Activated naive CD8-positive, alpha-beta T cell treated with anti-CD3 and anti-CD28 coated beads for 36 hours (primary cell): ENCODE data around the gene FAM110D. TPM values are rescaled to one million over a fixed set of nuclear protein-coding genes. Genes with fewer than 3 reads are reported as not detected.

Experiments
- DNase-seq: peaks from one replicate; pipeline ENCODE4 v3.0.0; 2021
- H3K27ac Mint-ChIP-seq: one replicate; pipeline ENCODE4 v1.8.0; 2022; ENCODE audit warnings: mild to moderate bottlenecking, moderate library complexity, mixed read lengths
- H3K27me3 Mint-ChIP-seq: one replicate; pipeline ENCODE4 v1.8.0; 2022; ENCODE audit warnings: mild to moderate bottlenecking, mixed read lengths
- H3K36me3 Mint-ChIP-seq: one replicate; pipeline ENCODE4 v1.8.0; 2021; ENCODE audit warnings: mild to moderate bottlenecking, mixed read lengths
- H3K4me1 Mint-ChIP-seq: one replicate; pipeline ENCODE4 v1.8.0; 2021; ENCODE audit warnings: mixed read lengths
- H3K4me3 Mint-ChIP-seq: one replicate; pipeline ENCODE4 v1.8.0; 2022; ENCODE audit warnings: mild to moderate bottlenecking, moderate library complexity, mixed read lengths
- H3K9me3 Mint-ChIP-seq: one replicate; pipeline ENCODE4 v1.8.0; 2022; ENCODE audit warnings: mixed read lengths
- total RNA-seq, 2 experiments: library from RNA; stranded (reverse); gene quantifications; one replicate each; pipeline ENCODE4 v1.2.3, GENCODE V29; 2021

FAM110D gene
- total RNA-seq, 2 experiments from 2014 or later = not detected

DNA sequence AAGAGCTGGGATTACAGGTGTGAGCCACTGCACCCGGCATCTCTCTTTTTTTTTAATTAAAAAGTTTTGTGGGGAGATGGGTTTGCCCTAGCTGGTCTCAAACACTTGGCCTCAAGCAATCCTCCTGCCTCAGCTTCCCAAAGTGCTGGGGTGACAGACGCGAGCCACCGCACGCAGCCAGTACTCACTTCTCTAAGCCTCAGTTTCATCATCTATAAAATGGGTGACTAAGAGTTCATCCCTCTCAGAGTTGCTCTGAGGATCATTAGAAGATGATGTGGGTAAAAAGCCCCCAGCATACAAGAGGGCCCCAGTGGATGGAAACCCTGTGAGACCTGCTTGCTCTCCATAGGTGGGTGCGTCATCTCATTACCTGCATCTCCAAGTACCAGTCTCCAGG is 29.0 kb downstream of the FAM110D start:
- H3K27me3 Mint-ChIP-seq = no peaks in the 10 kb centered on the region
- DNase-seq = no peak
- no peaks in the 10 kb centered on the region for H3K9me3 Mint-ChIP-seq
- no peaks in the 10 kb centered on the region for H3K36me3 Mint-ChIP-seq
- no peak overlapping the region for H3K27ac Mint-ChIP-seq
- H3K4me3 Mint-ChIP-seq = no peak overlapping the region
- peaks cover 12% of the 10 kb centered on the region for H3K4me1 Mint-ChIP-seq

DNA sequence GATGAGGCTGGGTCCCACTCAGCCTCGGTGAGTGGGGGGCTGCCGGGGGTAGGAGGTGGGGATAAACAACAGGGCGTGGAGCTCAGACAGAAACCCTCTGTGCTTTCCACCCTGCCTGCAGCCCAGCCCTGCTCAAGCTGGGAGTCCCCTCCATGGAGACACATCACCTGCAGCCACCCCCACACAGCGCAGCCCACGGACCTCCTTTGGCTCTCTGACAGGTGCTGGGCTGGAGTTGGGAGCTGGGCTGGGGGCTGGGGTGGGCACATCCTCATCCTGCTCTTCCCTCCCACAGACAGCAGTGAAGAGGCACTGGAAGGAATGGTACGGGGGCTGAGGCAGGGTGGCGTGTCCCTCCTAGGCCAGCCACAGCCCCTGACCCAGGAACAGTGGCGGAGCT is 29.6 kb downstream of the FAM110D start:
- peaks cover 12% of the 10 kb centered on the region for H3K4me1 Mint-ChIP-seq
- H3K9me3 Mint-ChIP-seq = no peaks in the 10 kb centered on the region
- no peak for DNase-seq
- H3K27me3 Mint-ChIP-seq = no peaks in the 10 kb centered on the region
- H3K27ac Mint-ChIP-seq = no peak overlapping the region
- H3K4me3 Mint-ChIP-seq = no peak overlapping the region
- no peaks in the 10 kb centered on the region for H3K36me3 Mint-ChIP-seq

DNA sequence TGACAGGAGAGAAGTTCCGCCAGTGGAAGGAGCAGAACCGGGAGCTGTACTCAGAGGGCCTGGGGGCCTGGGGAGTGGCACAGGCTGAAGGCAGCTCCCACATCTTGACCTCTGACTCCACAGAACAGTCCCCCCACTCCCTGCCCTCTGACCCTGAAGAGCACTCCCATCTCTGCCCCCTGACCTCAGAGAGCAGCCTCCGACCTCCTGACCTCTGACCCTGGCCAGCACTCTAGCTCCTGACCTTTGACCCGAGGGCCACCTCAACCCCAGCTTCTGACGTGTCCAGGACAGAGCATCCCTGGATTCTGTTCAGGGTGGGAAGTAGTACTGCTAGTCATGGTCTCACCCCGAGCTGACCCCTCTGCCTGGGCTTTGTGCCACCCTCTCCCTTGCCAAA is 30.5 kb downstream of the FAM110D start:
- Mint-ChIP-seq H3K4me3 (no peak overlapping the region), H3K27me3 (no peaks in the 10 kb centered on the region), H3K4me1 (peaks cover 12% of the 10 kb centered on the region), H3K27ac (no peak overlapping the region), H3K36me3 (no peaks in the 10 kb centered on the region), H3K9me3 (no peaks in the 10 kb centered on the region)
- no peak for DNase-seq

DNA sequence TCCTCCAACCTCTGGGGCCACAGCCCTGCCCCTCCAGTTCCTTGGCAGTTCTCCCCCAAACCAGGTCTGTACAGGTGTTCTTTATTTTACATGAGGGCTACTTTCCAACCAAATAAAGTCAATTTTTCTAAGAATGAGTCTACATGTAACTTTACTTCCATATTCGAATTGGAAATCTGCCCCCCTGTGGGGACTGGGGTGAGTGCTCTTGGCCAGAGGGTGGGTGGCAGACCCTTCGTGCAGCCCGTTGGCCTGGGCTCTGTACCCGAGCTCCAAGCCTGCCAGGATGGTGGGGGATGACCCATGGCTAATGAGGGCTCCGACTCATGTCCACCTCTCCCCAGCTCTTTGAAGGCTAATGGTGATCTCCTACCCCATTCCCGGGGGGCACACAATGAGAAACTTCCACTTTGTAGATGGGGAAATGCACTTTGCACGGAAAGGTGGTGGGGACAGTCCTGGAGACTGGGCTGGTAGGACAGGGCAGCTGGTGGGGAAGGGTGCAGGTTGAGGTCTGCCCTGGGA is 30.9 kb downstream of the FAM110D start:
- no peaks in the 10 kb centered on the region for H3K36me3 Mint-ChIP-seq
- H3K27ac Mint-ChIP-seq = no peak overlapping the region
- H3K27me3 Mint-ChIP-seq = no peaks in the 10 kb centered on the region
- peaks cover 12% of the 10 kb centered on the region for H3K4me1 Mint-ChIP-seq
- H3K4me3 Mint-ChIP-seq = no peak overlapping the region
- no peaks in the 10 kb centered on the region for H3K9me3 Mint-ChIP-seq
- DNase-seq = no peak

DNA sequence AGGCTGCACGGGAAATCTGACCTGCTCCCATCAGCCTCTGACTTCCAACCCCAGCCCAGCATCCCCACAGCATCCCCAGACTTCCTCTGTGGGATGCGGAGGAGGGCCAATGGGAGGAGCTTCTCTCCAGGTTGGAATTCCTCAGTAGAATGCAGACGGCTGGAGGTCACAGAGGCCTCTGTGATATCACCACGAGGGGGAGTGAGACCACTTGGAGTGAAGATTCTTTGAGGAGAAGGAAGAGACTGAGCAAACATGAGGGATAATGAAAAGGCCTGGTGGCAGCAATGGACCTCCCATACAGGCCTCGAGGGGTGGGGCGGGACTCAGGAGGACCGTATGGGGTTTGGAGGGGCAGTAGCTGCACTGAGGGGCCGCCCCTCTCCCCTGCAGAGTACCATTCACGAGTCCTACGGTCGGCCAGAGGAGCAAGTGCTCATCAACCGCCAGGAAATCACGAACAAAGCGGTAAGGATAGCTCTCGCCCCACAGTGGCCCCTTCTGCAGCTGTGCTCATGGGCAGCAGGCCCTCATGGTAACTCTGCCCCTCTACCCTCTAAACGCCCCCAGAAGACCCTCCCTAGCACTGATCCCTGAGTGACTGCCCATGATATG is 31.6 kb downstream of the FAM110D start, which contains the start of gene CATSPER4:
TSS of gene CATSPER4 (plus strand) at position 230 of the 615 bp plus-strand sequence. CDS start at position 256, 26 bp downstream.
- DNase-seq = no peak
- peaks cover 12% of the 10 kb centered on the region for H3K4me1 Mint-ChIP-seq
- no peaks in the 10 kb centered on the region for H3K9me3 Mint-ChIP-seq
- H3K27me3 Mint-ChIP-seq = no peaks in the 10 kb centered on the region
- H3K27ac Mint-ChIP-seq = peak within 1 kb of the TSS; percentile 2
- H3K36me3 Mint-ChIP-seq = no peaks in the 10 kb centered on the region
- H3K4me3 Mint-ChIP-seq = no peak within 1 kb of the TSS

DNA sequence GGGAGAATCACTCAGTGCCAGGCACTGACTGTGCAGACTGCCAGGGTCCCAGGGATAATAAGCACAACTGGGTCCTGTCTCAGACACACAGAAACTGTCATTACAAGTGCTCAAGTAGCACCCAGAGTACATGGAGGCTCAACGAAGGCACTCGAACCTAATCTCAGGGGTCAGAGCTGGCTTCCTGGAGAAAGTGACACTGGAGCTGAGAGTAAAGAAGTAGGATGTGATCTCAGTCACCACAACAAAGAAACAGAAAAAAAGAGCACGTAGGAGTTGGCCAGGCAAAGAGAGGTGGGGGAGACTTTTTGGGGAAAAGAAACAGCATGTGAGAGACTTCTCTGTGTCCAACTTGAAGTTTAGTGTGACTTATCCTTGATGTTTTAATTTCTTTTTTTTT is 32.9 kb downstream of the FAM110D start:
- Mint-ChIP-seq H3K27me3 (no peaks in the 10 kb centered on the region), H3K4me3 (no peak overlapping the region), H3K4me1 (peaks cover 12% of the 10 kb centered on the region), H3K27ac (peak overlapping the region; percentile 2), H3K36me3 (no peaks in the 10 kb centered on the region), H3K9me3 (no peaks in the 10 kb centered on the region)
- peak; percentile 46 for DNase-seq

DNA sequence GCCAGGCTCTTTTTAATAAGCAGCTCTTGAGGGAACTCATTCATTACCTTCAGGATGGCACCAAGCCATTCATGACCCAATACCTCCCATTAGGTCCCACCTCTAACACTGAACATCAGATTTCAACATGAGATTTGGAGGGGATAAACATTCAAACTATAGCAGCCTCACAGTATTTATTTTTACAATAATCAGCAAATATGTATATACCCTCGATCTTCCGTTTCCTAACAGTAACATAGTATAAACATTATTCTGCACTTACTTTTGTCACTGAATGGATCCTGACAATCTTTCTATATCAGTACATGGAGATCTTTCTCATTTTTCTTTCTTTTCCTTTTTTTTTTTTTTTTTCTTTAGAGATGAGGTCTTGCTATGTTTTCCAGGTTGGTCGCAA is 36.9 kb downstream of the FAM110D start:
- H3K27ac Mint-ChIP-seq = no peak overlapping the region
- no peaks in the 10 kb centered on the region for H3K9me3 Mint-ChIP-seq
- H3K4me1 Mint-ChIP-seq = peaks cover 16% of the 10 kb centered on the region
- no peak overlapping the region for H3K4me3 Mint-ChIP-seq
- H3K27me3 Mint-ChIP-seq = no peaks in the 10 kb centered on the region
- DNase-seq = no peak
- no peaks in the 10 kb centered on the region for H3K36me3 Mint-ChIP-seq

DNA sequence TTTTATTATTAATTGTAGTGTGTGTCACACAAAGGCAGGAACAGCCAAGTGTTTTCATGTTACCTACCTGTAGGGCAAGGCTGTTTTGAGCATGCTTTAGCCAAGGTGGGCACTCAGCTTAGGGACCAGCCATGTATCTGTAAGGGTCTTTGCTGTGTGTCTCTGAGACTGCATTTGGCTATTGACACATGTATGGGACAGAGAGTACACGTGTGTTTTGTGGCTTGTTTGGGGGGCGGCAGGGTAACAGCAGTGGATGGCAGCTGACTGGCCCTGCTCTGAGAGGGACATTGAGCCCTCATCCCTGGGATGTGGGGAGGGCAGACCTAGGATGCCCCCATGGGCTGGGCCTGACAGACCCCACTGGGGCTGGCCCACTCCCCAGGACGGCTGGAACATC is 38.4 kb downstream of the FAM110D start:
- H3K36me3 Mint-ChIP-seq = no peaks in the 10 kb centered on the region
- peaks cover 19% of the 10 kb centered on the region for H3K4me1 Mint-ChIP-seq
- no peaks in the 10 kb centered on the region for H3K27me3 Mint-ChIP-seq
- H3K9me3 Mint-ChIP-seq = no peaks in the 10 kb centered on the region
- H3K27ac Mint-ChIP-seq = no peak overlapping the region
- H3K4me3 Mint-ChIP-seq = no peak overlapping the region
- DNase-seq = no peak

DNA sequence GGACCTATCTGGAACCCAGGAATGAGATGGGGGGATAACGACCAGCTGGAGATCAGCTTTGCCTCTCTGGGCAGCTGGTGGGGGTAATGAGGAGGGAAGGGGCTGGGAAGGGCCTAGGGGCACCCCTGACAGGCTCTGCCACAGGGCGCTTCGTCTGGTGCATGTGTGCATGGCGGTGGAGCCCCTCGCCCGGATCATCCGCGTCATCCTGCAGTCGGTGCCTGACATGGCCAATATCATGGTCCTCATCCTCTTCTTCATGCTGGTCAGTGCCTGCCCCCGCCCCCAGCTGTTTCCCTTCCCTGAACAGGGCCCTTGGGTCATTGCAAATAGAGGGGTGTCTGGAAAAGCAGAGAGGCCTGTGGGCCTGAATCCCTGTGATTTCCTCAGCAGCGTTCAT is 38.9 kb downstream of the FAM110D start:
- Mint-ChIP-seq H3K27ac (no peak overlapping the region), H3K9me3 (no peaks in the 10 kb centered on the region), H3K4me1 (peaks cover 22% of the 10 kb centered on the region), H3K4me3 (no peak overlapping the region), H3K27me3 (no peaks in the 10 kb centered on the region), H3K36me3 (no peaks in the 10 kb centered on the region)
- no peak for DNase-seq

DNA sequence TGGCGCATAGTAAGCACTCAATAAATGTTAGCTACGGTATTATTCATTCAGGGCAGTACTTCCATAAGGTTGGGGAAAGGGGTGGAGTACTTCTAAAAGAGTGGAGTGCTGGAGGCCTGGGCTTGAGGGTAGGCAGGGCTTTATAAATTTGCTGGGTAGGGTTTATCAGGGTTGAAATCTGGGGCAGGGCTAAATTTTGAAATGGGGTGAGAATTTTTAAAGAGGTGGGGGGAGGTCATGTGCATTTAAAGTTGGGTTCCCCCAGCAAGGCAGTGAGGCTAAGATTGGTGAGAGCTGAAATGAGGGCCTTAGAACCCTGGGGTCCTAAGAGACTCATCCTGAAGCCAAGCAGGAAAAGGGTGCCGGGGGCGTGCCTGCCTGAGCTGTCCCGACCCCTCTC is 41.5 kb downstream of the FAM110D start:
- Mint-ChIP-seq H3K36me3 (no peaks in the 10 kb centered on the region), H3K27ac (no peak overlapping the region), H3K4me3 (no peak overlapping the region), H3K9me3 (no peaks in the 10 kb centered on the region), H3K4me1 (peaks cover 23% of the 10 kb centered on the region), H3K27me3 (no peaks in the 10 kb centered on the region)
- DNase-seq = no peak

DNA sequence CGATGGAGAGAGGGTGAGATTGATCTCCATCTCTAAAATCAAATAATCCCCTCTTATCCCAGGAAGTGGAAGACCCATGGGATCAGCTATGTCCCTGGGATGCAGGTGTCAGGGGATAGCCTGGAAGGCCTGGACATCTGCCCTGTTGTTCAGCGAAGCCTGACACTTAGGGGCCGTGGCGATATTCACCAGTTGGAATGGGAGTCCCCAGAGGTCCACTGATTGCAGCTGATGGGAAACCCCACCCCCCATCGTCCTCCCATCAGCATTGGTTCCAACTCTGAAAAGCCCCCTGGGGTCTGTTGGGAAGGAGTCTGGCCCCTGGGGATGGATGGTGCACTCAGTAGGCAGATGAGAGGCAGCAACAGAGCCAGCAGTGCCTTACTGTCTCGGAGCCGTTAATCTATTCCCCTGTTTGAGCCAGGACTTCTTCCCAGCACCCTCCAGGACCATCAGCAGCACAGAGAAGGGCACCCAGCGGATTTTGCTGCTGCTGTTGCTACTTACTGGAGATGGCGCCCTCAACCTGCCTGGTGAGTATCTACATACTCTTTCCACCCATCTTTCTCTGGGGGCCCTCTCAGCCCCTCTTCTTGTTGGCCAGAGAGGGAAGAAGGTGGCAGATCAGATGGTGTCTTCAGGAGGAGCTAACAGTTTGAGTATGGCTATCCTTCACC is 44.9 kb downstream of the FAM110D start:
- H3K27me3 Mint-ChIP-seq = no peaks in the 10 kb centered on the region
- H3K9me3 Mint-ChIP-seq = no peaks in the 10 kb centered on the region
- H3K27ac Mint-ChIP-seq = no peak overlapping the region
- no peak overlapping the region for H3K4me3 Mint-ChIP-seq
- H3K36me3 Mint-ChIP-seq = no peaks in the 10 kb centered on the region
- H3K4me1 Mint-ChIP-seq = peaks cover 23% of the 10 kb centered on the region
- no peak for DNase-seq

DNA sequence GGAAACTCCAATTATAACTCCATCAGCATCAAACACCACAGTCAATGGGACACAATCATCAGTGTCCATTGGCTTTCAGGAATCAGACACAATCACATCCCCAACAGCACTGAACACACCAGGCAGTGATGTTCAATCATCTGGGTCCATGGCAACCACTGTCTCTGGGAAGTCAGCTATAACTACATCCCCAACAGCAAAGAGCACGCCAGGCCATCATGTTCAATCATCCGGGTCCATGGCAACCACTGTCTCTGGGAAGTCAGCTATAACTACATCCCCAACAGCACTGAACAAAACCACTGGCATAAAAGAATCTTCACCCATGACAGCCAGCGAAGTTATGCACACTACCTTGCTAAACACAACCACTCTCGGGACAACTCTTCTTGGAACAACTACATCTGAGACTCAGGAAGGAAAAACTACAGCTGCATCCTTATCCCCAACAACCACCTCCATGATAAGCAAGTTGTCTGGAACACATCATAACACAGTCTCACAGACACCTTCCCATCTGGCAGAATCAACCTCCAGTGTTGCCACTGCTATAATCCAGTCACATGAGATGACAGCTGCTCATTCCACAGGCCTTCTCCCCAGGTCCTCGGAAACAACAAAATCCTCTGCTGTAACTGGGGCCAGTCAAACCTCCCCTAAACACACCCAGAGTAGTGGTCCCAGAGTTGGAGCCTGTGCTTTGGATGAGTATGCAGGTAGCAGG is 51.4 kb downstream of the FAM110D start:
- no peak overlapping the region for H3K4me3 Mint-ChIP-seq
- H3K4me1 Mint-ChIP-seq = no peaks in the 10 kb centered on the region
- no peaks in the 10 kb centered on the region for H3K36me3 Mint-ChIP-seq
- no peak overlapping the region for H3K27ac Mint-ChIP-seq
- no peaks in the 10 kb centered on the region for H3K9me3 Mint-ChIP-seq
- no peak for DNase-seq
- no peaks in the 10 kb centered on the region for H3K27me3 Mint-ChIP-seq

DNA sequence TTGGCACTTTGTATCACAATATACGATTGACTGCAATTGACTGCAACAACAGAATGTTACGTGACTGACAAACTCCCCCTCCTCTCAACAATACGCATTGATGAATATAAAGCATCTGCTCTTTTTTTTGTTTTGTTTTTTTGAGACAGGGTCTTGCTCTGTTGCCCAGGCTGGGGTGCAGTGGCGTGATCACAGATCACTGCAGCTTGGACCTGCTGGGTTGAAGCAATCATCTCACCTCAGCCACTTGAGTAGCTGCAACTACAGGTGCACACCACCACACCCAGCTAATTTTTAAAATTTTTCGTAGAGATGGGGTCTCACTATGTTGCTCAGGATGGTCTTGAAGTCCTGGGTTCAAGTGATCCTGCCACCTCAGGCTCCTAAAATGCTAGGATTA is 53.8 kb downstream of the FAM110D start:
- Mint-ChIP-seq H3K9me3 (no peaks in the 10 kb centered on the region), H3K36me3 (no peaks in the 10 kb centered on the region), H3K4me1 (no peaks in the 10 kb centered on the region), H3K27me3 (no peaks in the 10 kb centered on the region), H3K27ac (no peak overlapping the region), H3K4me3 (no peak overlapping the region)
- no peak for DNase-seq

DNA sequence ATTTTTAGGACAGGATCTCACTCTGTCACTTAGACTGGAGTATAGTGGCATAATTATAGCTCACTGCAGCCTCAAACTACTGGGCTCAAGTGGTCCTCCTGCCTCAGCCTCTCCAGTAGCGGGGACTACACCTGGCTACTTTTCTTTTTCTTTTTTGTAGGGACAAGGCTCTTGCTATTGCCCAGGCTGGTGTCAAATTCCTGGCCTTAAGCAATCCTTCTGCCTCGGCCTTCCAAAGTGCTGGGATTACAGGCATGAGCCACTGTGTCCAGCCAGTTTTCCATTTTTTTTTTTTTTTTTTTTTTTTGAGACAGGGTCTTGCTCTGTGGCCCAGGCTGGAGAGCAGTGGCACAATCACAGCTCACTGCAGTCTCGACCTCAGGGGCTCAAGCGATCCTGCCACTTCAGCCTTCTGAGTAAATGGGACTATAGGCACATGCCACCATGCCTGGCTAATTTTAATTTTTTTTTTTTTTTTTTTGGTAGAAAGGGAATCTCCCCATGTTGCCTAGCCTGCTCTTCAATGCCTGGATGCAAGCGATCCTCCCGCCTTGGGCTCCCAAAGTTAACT is 54.5 kb downstream of the FAM110D start:
- no peaks in the 10 kb centered on the region for H3K36me3 Mint-ChIP-seq
- no peak for DNase-seq
- H3K4me1 Mint-ChIP-seq = no peaks in the 10 kb centered on the region
- no peaks in the 10 kb centered on the region for H3K27me3 Mint-ChIP-seq
- H3K27ac Mint-ChIP-seq = no peak overlapping the region
- no peaks in the 10 kb centered on the region for H3K9me3 Mint-ChIP-seq
- H3K4me3 Mint-ChIP-seq = no peak overlapping the region
